Measurements from ENCODE around the gene PCDHAC1.

Gene PCDHAC1

DNA sequence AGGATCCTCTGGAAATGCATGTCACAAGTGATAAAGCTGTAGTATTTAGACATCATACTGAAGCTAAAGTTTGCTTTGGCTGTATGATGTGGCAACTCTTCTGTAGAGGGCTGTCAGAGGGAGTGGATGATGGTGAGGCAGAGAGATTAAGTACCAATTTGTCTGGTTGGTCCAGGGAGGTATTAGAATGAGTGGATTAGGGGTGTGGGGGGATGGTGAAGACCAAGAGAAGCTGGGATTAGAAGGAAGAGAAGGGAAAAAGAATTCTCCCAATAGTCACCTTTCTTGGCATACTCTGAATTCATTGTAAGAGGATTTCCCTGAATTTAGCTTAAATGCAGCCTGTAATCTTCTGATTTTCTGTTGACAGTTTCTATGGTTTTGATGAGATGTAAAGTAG, 43.8 kb downstream of the PCDHAC1 start:
- DNase-seq: no peak

- DNase-seq: no peak
Measured at GRCh38 chr5:140973550-140973949, 47.5 kb downstream of the PCDHAC1 start.

DNA sequence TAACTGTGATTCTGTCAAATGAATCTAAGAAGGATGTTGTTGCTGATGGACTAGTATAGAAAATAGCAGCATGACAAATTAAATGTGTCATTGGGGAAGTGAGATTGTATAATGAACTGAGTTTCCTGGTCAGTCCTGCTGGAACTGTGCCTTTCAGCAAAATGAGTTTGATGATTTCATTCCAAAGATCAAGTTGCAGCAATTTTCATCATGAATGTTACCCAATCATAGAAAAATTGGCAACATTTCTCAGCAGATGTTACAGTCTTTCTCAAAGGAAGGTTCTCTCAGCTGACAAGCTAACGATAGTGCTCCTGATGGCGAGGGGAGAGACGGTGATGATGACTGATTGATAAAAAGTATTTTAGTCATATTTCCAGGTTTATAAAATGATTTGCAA, 50.9 kb downstream of the PCDHAC1 start:
- DNase-seq: no peak

DNA sequence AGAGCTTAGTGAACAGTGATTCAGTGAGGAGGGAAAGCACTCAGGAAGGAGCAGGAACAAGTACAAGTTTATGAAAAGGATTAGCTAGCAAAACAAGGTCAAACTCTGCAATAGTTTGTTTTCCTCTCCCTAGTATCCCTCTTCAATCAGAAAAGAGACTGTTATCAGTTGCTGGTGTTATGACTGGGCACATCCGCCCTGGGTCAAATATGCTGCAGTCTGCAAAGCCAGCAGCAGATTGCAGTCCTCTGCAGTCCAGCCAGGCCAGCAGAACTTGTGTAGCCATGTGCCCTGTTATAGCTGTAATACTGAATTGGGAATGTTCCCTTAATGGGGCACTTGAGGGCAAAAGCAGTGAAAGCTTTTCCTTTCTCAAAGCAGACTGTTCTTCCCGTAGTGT, 52.2 kb downstream of the PCDHAC1 start:
- DNase-seq: no peak

DNA sequence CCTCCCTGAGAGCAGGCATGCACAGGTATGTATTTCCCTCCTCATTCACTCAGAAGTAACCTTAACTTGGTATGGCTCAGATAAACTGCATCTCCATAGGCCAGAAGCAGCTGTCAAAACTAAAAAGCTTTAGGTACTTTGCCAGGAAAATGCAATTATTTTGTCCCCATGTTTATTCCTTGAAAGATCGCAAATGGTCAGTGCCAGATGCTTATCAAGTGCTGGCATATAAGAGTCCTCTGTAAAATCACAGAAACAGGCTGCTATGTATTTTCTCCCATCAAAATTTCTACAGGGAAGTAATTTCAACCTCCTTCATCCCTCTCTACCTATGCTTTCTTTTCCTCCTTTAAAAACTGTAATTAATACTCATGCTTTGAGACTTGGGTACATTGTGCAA, 52.9 kb downstream of the PCDHAC1 start:
- no peak for DNase-seq
